Measurements from ENCODE around the gene HSPA12B.

Gene HSPA12B

GRCh38 chr20:3698591-3699001, 33.9 kb upstream of the HSPA12B start (continued):
- TF ChIP-seq, protein P1, sequence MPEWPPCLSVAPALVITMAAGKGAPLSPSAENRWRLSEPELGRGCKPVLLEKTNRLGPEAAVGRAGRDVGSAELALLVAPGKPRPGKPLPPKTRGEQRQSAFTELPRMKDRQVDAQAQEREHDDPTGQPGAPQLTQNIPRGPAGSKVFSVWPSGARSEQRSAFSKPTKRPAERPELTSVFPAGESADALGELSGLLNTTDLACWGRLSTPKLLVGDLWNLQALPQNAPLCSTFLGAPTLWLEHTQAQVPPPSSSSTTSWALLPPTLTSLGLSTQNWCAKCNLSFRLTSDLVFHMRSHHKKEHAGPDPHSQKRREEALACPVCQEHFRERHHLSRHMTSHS (tag by site-specific recombination; IDR thresholded peaks at IDR 0.05) = no peak
- TF ChIP-seq ZNF560 (tag by site-specific recombination; IDR thresholded peaks at IDR 0.05; ENCODE audit: borderline replicate concordance) = no peak
- TF ChIP-seq OSR2 (tag by site-specific recombination; IDR thresholded peaks at IDR 0.05) = no peak
- no peak for TF ChIP-seq ZNF776 (tag by site-specific recombination; IDR thresholded peaks at IDR 0.05; ENCODE audit: borderline replicate concordance)
- TF ChIP-seq ZNF677 (tag by site-specific recombination; IDR thresholded peaks at IDR 0.05) = no peak
- no peak for TF ChIP-seq ZNF302 (tag by site-specific recombination; IDR thresholded peaks at IDR 0.05; ENCODE audit: low read depth)

- H3K4me1 ChIP-seq (ENCODE audit: control insufficient read depth, insufficient read depth, low read length) = no peaks in the 10 kb centered on the region
- H3K36me3 ChIP-seq (ENCODE audit: control insufficient read depth in 2 of 2, insufficient read depth in 1 of 2, low read length in 2 of 2) = no peaks in the 10 kb centered on the region
- TF ChIP-seq ZNF544 (tag by site-specific recombination; IDR thresholded peaks at IDR 0.05) = no peak
- peak; percentile 90 for TF ChIP-seq SCRT2 (tag by site-specific recombination; IDR thresholded peaks at IDR 0.05)
- no peak for TF ChIP-seq HOXC10 (CRISPR knock-in tag; IDR thresholded peaks at IDR 0.05)
- TF ChIP-seq, protein P2, sequence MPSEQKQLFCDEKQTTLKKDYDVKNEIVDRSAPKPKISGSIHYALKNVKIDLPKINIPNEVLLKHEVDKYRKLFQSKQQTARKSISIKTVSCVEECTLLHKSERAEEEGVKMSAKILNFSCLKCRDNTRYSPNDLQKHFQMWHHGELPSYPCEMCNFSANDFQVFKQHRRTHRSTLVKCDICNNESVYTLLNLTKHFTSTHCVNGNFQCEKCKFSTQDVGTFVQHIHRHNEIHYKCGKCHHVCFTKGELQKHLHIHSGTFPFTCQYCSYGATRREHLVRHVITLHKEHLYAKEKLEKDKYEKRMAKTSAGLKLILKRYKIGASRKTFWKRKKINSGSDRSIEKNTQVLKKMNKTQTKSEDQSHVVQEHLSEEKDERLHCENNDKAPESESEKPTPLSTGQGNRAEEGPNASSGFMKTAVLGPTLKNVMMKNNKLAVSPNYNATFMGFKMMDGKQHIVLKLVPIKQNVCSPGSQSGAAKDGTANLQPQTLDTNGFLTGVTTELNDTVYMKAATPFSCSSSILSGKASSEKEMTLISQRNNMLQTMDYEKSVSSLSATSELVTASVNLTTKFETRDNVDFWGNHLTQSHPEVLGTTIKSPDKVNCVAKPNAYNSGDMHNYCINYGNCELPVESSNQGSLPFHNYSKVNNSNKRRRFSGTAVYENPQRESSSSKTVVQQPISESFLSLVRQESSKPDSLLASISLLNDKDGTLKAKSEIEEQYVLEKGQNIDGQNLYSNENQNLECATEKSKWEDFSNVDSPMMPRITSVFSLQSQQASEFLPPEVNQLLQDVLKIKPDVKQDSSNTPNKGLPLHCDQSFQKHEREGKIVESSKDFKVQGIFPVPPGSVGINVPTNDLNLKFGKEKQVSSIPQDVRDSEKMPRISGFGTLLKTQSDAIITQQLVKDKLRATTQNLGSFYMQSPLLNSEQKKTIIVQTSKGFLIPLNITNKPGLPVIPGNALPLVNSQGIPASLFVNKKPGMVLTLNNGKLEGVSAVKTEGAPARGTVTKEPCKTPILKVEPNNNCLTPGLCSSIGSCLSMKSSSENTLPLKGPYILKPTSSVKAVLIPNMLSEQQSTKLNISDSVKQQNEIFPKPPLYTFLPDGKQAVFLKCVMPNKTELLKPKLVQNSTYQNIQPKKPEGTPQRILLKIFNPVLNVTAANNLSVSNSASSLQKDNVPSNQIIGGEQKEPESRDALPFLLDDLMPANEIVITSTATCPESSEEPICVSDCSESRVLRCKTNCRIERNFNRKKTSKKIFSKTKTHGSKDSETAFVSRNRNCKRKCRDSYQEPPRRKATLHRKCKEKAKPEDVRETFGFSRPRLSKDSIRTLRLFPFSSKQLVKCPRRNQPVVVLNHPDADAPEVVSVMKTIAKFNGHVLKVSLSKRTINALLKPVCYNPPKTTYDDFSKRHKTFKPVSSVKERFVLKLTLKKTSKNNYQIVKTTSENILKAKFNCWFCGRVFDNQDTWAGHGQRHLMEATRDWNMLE (tag by site-specific recombination; conservative IDR thresholded peaks at IDR 0.05; ENCODE audit: low read depth) = no peak
- no peak for TF ChIP-seq ZNF248 (tag by site-specific recombination; IDR thresholded peaks at IDR 0.05)
- no peak for TF ChIP-seq PRDM10 (tag by site-specific recombination; IDR thresholded peaks at IDR 0.05)
- no peak for TF ChIP-seq ZNF433 (tag by site-specific recombination; IDR thresholded peaks at IDR 0.05; ENCODE audit: low read depth)
- no peak for TF ChIP-seq ZNF292 (tag by site-specific recombination; IDR thresholded peaks at IDR 0.05; ENCODE audit: borderline replicate concordance, low read depth)
- TF ChIP-seq, protein P1 (tag by site-specific recombination; IDR thresholded peaks at IDR 0.05) = no peak
- TF ChIP-seq, protein P3, sequence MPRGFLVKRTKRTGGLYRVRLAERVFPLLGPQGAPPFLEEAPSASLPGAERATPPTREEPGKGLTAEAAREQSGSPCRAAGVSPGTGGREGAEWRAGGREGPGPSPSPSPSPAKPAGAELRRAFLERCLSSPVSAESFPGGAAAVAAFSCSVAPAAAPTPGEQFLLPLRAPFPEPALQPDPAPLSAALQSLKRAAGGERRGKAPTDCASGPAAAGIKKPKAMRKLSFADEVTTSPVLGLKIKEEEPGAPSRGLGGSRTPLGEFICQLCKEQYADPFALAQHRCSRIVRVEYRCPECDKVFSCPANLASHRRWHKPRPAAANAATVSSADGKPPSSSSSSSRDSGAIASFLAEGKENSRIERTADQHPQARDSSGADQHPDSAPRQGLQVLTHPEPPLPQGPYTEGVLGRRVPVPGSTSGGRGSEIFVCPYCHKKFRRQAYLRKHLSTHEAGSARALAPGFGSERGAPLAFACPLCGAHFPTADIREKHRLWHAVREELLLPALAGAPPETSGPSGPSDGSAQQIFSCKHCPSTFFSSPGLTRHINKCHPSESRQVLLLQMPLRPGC (tag by site-specific recombination; IDR thresholded peaks at IDR 0.05) = no peak
- no peak for TF ChIP-seq ZNF10 (tag by site-specific recombination; IDR thresholded peaks at IDR 0.05)
- TF ChIP-seq MYNN (tag by site-specific recombination; IDR thresholded peaks at IDR 0.05; ENCODE audit: borderline replicate concordance) = no peak
- no peak for TF ChIP-seq MZF1 (tag by site-specific recombination; IDR thresholded peaks at IDR 0.05; ENCODE audit: borderline replicate concordance)
- peak; percentile 52; the same call in 1 of the 2 replicates for TF ChIP-seq SCRT1 (tag by site-specific recombination; IDR thresholded peaks at IDR 0.05; ENCODE audit: borderline replicate concordance)
- no peak for TF ChIP-seq ZBTB8A (tag by site-specific recombination; IDR thresholded peaks at IDR 0.05)
- H3K9me3 ChIP-seq (ENCODE audit: control insufficient read depth, insufficient read depth, low read depth, low read length) = no peaks in the 10 kb centered on the region
- no peak overlapping the region for H3K4me3 ChIP-seq (ENCODE audit: low read depth, low read length)
- H3K27ac ChIP-seq (ENCODE audit: extremely low read depth, low read depth, low read length) = no peak overlapping the region
- POLR2A ChIA-PET = no interaction called here
- CTCF ChIA-PET = interaction anchor here (0.7 to 4.7 kb wide), 6 partner anchors 9 to 96 kb away, joined by 3 to 40 read pairs (median 4); no protein-coding TSS in a partner anchor
These were observed 33.4 kb upstream of the HSPA12B start for GRCh38 chr20:3699037-3699436.
